Measurements from ENCODE around the gene ZNF33A.

DNA sequence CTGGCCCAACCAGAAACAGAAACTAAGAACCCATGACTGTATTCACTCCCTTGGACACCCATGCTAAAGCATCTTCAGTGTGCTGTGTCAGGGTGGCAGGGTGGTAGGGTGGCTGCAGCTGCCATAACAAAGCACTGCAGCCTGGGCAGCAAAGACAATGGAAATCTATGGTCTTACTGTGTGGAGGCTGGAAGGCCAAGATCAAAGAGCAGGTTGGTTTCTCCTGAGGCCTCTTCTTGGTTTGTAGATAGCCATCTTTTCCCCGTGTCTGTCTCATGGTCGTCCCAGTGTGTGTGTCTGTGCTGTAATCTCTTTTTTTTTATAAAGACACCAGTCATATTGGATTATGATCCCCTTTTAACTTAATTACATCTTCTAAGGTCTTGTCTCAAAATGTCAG, 18.8 kb upstream of the ZNF33A start:
- TF ChIP-seq POLR2A (IDR thresholded peaks at IDR 0.05; ENCODE audit: low read depth, low read length), result no peak
- TF ChIP-seq, protein P1, sequence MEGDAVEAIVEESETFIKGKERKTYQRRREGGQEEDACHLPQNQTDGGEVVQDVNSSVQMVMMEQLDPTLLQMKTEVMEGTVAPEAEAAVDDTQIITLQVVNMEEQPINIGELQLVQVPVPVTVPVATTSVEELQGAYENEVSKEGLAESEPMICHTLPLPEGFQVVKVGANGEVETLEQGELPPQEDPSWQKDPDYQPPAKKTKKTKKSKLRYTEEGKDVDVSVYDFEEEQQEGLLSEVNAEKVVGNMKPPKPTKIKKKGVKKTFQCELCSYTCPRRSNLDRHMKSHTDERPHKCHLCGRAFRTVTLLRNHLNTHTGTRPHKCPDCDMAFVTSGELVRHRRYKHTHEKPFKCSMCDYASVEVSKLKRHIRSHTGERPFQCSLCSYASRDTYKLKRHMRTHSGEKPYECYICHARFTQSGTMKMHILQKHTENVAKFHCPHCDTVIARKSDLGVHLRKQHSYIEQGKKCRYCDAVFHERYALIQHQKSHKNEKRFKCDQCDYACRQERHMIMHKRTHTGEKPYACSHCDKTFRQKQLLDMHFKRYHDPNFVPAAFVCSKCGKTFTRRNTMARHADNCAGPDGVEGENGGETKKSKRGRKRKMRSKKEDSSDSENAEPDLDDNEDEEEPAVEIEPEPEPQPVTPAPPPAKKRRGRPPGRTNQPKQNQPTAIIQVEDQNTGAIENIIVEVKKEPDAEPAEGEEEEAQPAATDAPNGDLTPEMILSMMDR (conservative IDR thresholded peaks at IDR 0.05; ENCODE audit: low read depth, low read length), result no peak
- TF ChIP-seq SMC3 (IDR thresholded peaks at IDR 0.05; ENCODE audit: low read depth, low read length), result no peak
- TF ChIP-seq RAD21 (IDR thresholded peaks at IDR 0.05; ENCODE audit: low read length), result no peak
- TF ChIP-seq, protein P2, sequence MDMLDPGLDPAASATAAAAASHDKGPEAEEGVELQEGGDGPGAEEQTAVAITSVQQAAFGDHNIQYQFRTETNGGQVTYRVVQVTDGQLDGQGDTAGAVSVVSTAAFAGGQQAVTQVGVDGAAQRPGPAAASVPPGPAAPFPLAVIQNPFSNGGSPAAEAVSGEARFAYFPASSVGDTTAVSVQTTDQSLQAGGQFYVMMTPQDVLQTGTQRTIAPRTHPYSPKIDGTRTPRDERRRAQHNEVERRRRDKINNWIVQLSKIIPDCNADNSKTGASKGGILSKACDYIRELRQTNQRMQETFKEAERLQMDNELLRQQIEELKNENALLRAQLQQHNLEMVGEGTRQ (IDR thresholded peaks at IDR 0.05; ENCODE audit: low read depth, low read length), result no peak
- no peak for TF ChIP-seq MAFK (IDR thresholded peaks at IDR 0.05; ENCODE audit: low read depth, low read length)
- no peak for TF ChIP-seq CHD1 (IDR thresholded peaks at IDR 0.05; ENCODE audit: low read depth, low read length)
- TF ChIP-seq CEBPB (IDR thresholded peaks at IDR 0.05; ENCODE audit: low read depth, low read length), result no peak
- TF ChIP-seq BHLHE40 (IDR thresholded peaks at IDR 0.05; ENCODE audit: low read depth, low read length), result no peak
- TF ChIP-seq, protein P3, sequence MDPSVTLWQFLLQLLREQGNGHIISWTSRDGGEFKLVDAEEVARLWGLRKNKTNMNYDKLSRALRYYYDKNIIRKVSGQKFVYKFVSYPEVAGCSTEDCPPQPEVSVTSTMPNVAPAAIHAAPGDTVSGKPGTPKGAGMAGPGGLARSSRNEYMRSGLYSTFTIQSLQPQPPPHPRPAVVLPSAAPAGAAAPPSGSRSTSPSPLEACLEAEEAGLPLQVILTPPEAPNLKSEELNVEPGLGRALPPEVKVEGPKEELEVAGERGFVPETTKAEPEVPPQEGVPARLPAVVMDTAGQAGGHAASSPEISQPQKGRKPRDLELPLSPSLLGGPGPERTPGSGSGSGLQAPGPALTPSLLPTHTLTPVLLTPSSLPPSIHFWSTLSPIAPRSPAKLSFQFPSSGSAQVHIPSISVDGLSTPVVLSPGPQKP (IDR thresholded peaks at IDR 0.05; ENCODE audit: borderline replicate concordance, low read depth, low read length), result no peak
- no peak for TF ChIP-seq RFX5 (IDR thresholded peaks at IDR 0.05; ENCODE audit: low read depth, low read length)
- no peak for TF ChIP-seq RCOR1 (IDR thresholded peaks at IDR 0.05; ENCODE audit: insufficient replicate concordance, low read length)

Data from IMR-90 (cell line).